Small intestine (tissue), 7 donors: ENCODE measurements around the gene ESPNL. TPM values are rescaled to one million over a fixed set of nuclear protein-coding genes. Genes with fewer than 3 reads are reported as not detected.
A peak's percentile ranks its signal among the peaks of the same experiment; 100 is the strongest.

Source experiments
- DNase-seq, 2 donors: peaks; one replicate each; pipeline versions ENCODE4 v3.0.0 to v3.0.0-alpha.2; 2013
- FAIRE-seq: peaks from 2 replicates; lab custom pipeline; 2012; peaks lifted over from hg19 to GRCh38; lab: Jason Lieb, UNC
- H3K27ac ChIP-seq, 3 donors: one replicate each; pipeline ENCODE4 v1.5.1; 2013; ENCODE audit warnings: low read length in 2 of 3, mild to moderate bottlenecking in 2 of 3, control low read depth in 1 of 3, inconsistent platforms in 1 of 3, low read depth in 1 of 3, moderate library complexity in 1 of 3
- H3K27me3 ChIP-seq, 3 donors: one replicate each; pipeline ENCODE4 v1.6.1; 2013; ENCODE audit warnings: low read length in 3 of 3, inconsistent platforms in 1 of 3; ENCODE audit not compliant: control insufficient read depth in 3 of 3, insufficient read depth in 3 of 3
- H3K36me3 ChIP-seq, 3 donors: one replicate each; pipeline ENCODE4 v1.6.1; 2013; ENCODE audit warnings: low read length in 3 of 3, inconsistent platforms in 1 of 3, low read depth in 1 of 3, mild to moderate bottlenecking in 1 of 3, moderate library complexity in 1 of 3; ENCODE audit not compliant: control insufficient read depth in 3 of 3, insufficient read depth in 2 of 3
- H3K4me1 ChIP-seq, 3 donors: one replicate each; pipeline ENCODE4 v1.6.1; 2013; ENCODE audit warnings: low read length in 2 of 3, inconsistent platforms in 1 of 3, low read depth in 1 of 3, mild to moderate bottlenecking in 1 of 3, moderate library complexity in 1 of 3; ENCODE audit not compliant: control insufficient read depth in 3 of 3, insufficient read depth in 2 of 3
- H3K4me3 ChIP-seq, 3 donors: one replicate each; pipeline ENCODE4 v1.5.1; 2013; ENCODE audit warnings: low read length in 3 of 3, control low read depth in 1 of 3, inconsistent platforms in 1 of 3, low read depth in 1 of 3, mild to moderate bottlenecking in 1 of 3, moderate library complexity in 1 of 3
- H3K9me3 ChIP-seq, 2 donors: one replicate each; pipeline ENCODE4 v1.6.1; 2013; ENCODE audit warnings: low read depth in 1 of 2, low read length in 1 of 2; ENCODE audit not compliant: control insufficient read depth in 2 of 2, insufficient read depth in 1 of 2
- WGBS, 3 donors: extraction: QIAGEN DNeasy Blood & Tissue Kit; methylation state at CpG; one replicate each; pipeline ENCODE4 v1.1.7; 2013; 5-methylcytosine and 5-hydroxymethylcytosine counted together
- polyA plus RNA-seq, 4 donors: library from polyadenylated mRNA; stranded (reverse) in 3 of 4; unstranded in 1 of 4; fragments of 200-250 nt in 3 of 4; fragments of 120-200 nt in 1 of 4; gene quantifications; one replicate each; pipeline versions ENCODE4 v1.2.1 to v1.2.3, GENCODE V29; 2013
- donor health status: healthy with polysubstance abuse.
- donor health status: control.
- donor health status: control.
- donor health status: Bipolar disorder and iron deficiency.
- donor health status: healthy.

ESPNL gene
- polyA plus RNA-seq, 4 donors = 0.54 to 1.4 (median 0.64) TPM; not detected in 1

- no peak for FAIRE-seq
- WGBS, 3 donors = 83 to 92% (median 86%) methylated on average over 7 of the region's 7 CpGs
- H3K36me3 ChIP-seq = peaks cover 0 to 43% (median 14%) of the 10 kb centered on the region in 3 donors
Measured at GRCh38 chr2:238067939-238068338, 32.2 kb upstream of the ESPNL start.

GRCh38 chr2:238069021-238069709, 31.0 kb upstream of the ESPNL start:
- Histone ChIP-seq H3K36me3 (peaks cover 0 to 47% (median 14%) of the 10 kb centered on the region in 3 donors), H3K27ac (no peak overlapping the region), H3K9me3 (no peaks in the 10 kb centered on the region), H3K27me3 (no peaks in the 10 kb centered on the region), H3K4me3 (no peak overlapping the region), H3K4me1 (peaks cover 0 to 10% (median 4%) of the 10 kb centered on the region in 3 donors)
- no peak for DNase-seq
- no peak for FAIRE-seq
- WGBS, 3 donors = 78 to 94% (median 88%) methylated on average over 10 of the region's 10 CpGs

More at GRCh38 chr2:238067939-238068338, 32.2 kb upstream of the ESPNL start:
- peaks cover 4 to 23% (median 8%) of the 10 kb centered on the region in 3 donors for H3K4me1 ChIP-seq
- H3K27me3 ChIP-seq = no peaks in the 10 kb centered on the region
- DNase-seq = no peak
- no peak overlapping the region for H3K4me3 ChIP-seq
- H3K27ac ChIP-seq = no peak overlapping the region
- H3K9me3 ChIP-seq = no peaks in the 10 kb centered on the region

DNA sequence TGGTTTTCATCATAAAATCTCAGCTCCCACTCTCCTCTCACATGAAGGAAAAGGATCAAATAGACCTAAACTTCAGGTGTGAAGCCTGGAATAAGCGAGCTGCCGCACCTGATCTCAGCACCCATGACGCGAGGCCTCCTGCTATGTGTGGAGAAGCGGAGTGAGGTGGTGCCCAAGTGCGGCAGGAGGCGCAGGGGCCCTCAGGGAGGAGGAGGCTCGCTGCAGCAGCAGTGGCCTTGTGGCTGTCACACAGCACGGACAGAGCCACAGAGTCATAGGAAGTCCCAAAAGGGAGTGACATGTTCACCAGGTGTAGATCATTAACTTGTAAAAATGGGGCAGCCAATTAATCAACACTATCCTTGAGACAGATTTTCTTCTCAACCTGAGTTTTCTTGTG, 30.3 kb upstream of the ESPNL start:
- FAIRE-seq (no peak), DNase-seq (no peak)
- 89 to 95% (median 93%) methylated on average over 9 of the region's 9 CpGs for WGBS, 3 donors
- Histone ChIP-seq H3K4me3 (no peak overlapping the region), H3K36me3 (peaks cover 0 to 46% (median 14%) of the 10 kb centered on the region in 3 donors), H3K27ac (no peak overlapping the region), H3K4me1 (peaks cover 0 to 5% (median 0%) of the 10 kb centered on the region in 3 donors), H3K27me3 (no peaks in the 10 kb centered on the region), H3K9me3 (no peaks in the 10 kb centered on the region)

GRCh38 chr2:238075397-238075796, 24.7 kb upstream of the ESPNL start:
- Histone ChIP-seq H3K9me3 (peaks cover 0 to 9% of the 10 kb centered on the region in 2 donors), H3K36me3 (peaks cover 2 to 25% (median 5%) of the 10 kb centered on the region in 3 donors), H3K27me3 (no peaks in the 10 kb centered on the region), H3K4me3 (no peak overlapping the region), H3K27ac (no peak overlapping the region), H3K4me1 (no peaks in the 10 kb centered on the region)
- DNase-seq (no peak), FAIRE-seq (peak; percentile 47)

GRCh38 chr2:238077292-238077691, 22.8 kb upstream of the ESPNL start:
- no peak for FAIRE-seq
- 94 to 98% (median 97%) methylated on average over 1 of the region's 1 CpG for WGBS, 3 donors

DNA sequence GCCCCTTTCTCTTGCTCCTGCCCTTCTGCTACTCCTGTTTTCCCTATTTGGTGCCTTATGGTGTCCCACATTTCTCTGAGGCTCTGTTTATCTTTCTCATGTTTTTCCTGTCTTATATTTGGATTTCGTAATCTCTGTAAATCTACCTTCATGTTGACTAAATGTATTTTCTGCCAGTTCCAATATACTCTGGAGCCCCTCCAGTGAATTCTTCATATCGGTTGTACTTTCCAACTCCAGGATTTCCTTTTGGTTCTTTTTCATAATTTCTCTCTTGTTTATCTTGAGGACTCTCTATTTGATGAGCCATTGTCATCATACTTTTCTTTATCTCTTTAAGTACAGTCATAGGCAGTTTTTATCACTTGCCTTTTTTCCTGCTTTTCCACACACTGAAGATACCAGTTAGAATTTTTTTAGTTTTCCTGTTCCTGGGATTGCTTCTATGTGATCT, 20.2 kb upstream of the ESPNL start:
- H3K4me1 ChIP-seq = no peaks in the 10 kb centered on the region
- H3K4me3 ChIP-seq = no peak overlapping the region

More at GRCh38 chr2:238077292-238077691, 22.8 kb upstream of the ESPNL start:
- Histone ChIP-seq H3K4me1 (no peaks in the 10 kb centered on the region), H3K9me3 (peaks cover 0 to 9% of the 10 kb centered on the region in 2 donors), H3K27me3 (no peaks in the 10 kb centered on the region), H3K27ac (no peak overlapping the region), H3K4me3 (no peak overlapping the region), H3K36me3 (peaks cover 4 to 35% (median 5%) of the 10 kb centered on the region in 3 donors)
- DNase-seq = no peak

GRCh38 chr2:238080518-238080917, 19.6 kb upstream of the ESPNL start:
- Histone ChIP-seq H3K4me1 (no peaks in the 10 kb centered on the region), H3K4me3 (no peak overlapping the region)

More for the DNA sequence above, 20.2 kb upstream of the ESPNL start:
- peaks cover 0 to 9% of the 10 kb centered on the region in 2 donors for H3K9me3 ChIP-seq
- FAIRE-seq (no peak), DNase-seq (no peak)
- peaks cover 9 to 51% (median 9%) of the 10 kb centered on the region in 3 donors for H3K36me3 ChIP-seq
- H3K27me3 ChIP-seq = no peaks in the 10 kb centered on the region
- H3K27ac ChIP-seq = no peak overlapping the region
- WGBS, 3 donors = 95 to 99% (median 96%) methylated on average over 2 of the region's 2 CpGs

DNA sequence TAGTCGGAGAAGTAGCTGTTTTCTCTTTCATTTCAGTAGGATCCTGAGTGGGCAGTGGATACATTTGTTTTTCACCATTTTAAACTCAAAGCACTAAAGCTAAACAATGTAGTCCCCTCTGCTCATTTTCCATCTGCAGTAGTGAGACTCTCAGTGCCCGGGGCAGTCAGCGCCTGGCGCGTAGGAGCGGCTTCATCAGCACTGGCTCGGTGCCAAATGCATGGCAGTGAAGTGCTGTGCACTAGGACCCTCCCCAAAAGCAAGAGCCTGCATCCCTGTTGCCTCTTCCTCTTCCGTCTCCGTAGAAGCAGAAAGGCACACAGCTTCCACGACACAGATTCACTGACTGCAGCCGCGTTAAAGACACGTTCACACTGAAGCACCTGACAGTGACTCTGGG, 19.0 kb upstream of the ESPNL start:
- Histone ChIP-seq H3K4me1 (no peaks in the 10 kb centered on the region), H3K36me3 (peaks cover 7 to 51% (median 9%) of the 10 kb centered on the region in 3 donors), H3K27me3 (no peaks in the 10 kb centered on the region), H3K9me3 (peaks cover 0 to 9% of the 10 kb centered on the region in 2 donors), H3K27ac (no peak overlapping the region), H3K4me3 (no peak overlapping the region)
- DNase-seq (no peak), FAIRE-seq (no peak)
- 94 to 98% (median 97%) methylated on average over 13 of the region's 13 CpGs for WGBS, 3 donors

More at GRCh38 chr2:238080518-238080917, 19.6 kb upstream of the ESPNL start:
- no peaks in the 10 kb centered on the region for H3K27me3 ChIP-seq
- no peak for DNase-seq
- H3K36me3 ChIP-seq = peaks cover 9 to 51% (median 9%) of the 10 kb centered on the region in 3 donors
- 95 to 99% (median 98%) methylated on average over 15 of the region's 15 CpGs for WGBS, 3 donors
- H3K27ac ChIP-seq = no peak overlapping the region
- FAIRE-seq = no peak
- peaks cover 0 to 9% of the 10 kb centered on the region in 2 donors for H3K9me3 ChIP-seq
